Memory B cell (primary cell): Measurements from ENCODE around the gene GATA3.

ENCODE experiments used
- ATAC-seq: fragments of 150-1000 bp; cut with Tn5 transposase; 2 replicates; pipeline ENCODE4 v1.10.0; 2021; ENCODE audit warnings: low read depth, mild to moderate bottlenecking, moderate library complexity
- DNase-seq, 2 donors: peaks; one replicate each; pipeline ENCODE4 v3.0.0; 2022; ENCODE audit warnings: low spot score in 2 of 2
- H3K27ac Mint-ChIP-seq: one replicate; pipeline ENCODE4 v1.8.0; 2022; ENCODE audit warnings: mild to moderate bottlenecking, moderate library complexity, mixed read lengths
- H3K27me3 Mint-ChIP-seq: one replicate; pipeline ENCODE4 v1.8.0; 2022; ENCODE audit warnings: mixed read lengths
- H3K36me3 Mint-ChIP-seq: one replicate; pipeline ENCODE4 v1.8.0; 2022; ENCODE audit warnings: mild to moderate bottlenecking, mixed read lengths
- H3K4me1 Mint-ChIP-seq: one replicate; pipeline ENCODE4 v1.8.0; 2022; ENCODE audit warnings: mixed read lengths
- H3K4me3 Mint-ChIP-seq: one replicate; pipeline ENCODE4 v1.8.0; 2022; ENCODE audit warnings: mild to moderate bottlenecking, moderate library complexity, mixed read lengths
- H3K9me3 Mint-ChIP-seq: one replicate; pipeline ENCODE4 v1.8.0; 2022; ENCODE audit warnings: mixed read lengths

The GATA3 gene

DNA sequence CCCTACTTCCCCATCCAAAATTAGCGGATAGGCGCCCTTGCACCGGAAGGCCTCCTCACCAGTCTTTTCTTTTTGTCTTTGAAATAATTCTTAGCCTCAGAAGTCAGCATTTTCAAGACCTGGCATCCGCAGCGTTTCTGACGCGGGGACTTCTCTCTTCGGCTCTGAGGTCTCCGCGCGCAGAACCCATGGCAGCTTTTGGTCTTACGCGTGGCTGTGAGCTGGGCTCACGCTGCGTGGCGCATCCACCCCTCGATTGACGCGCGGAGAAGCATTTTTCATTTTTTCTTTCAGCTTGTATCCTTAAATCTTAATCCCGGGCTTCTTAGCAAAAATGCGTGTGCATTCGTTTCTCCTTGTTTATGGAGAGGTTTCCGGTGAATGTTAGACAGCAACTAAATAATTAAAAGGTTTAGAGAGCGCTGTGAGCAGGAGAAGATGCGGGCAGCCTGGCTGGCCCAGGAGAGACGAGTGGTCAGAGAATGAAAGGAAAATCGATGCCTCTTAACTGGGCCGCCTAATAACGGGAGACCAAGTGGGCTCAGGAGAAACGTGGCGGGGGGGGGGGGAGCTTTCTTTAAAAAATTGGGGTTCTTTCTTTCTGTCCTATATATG lies 2.0 kb upstream of the GATA3 start:
- Mint-ChIP-seq H3K27ac (no peak overlapping the region), H3K4me1 (peaks cover 18% of the 10 kb centered on the region), H3K27me3 (peaks cover 29% of the 10 kb centered on the region), H3K9me3 (no peaks in the 10 kb centered on the region), H3K4me3 (peak overlapping the region; percentile 4), H3K36me3 (peaks cover 1% of the 10 kb centered on the region)
- ATAC-seq: no peak
- DNase-seq: no peak

DNA sequence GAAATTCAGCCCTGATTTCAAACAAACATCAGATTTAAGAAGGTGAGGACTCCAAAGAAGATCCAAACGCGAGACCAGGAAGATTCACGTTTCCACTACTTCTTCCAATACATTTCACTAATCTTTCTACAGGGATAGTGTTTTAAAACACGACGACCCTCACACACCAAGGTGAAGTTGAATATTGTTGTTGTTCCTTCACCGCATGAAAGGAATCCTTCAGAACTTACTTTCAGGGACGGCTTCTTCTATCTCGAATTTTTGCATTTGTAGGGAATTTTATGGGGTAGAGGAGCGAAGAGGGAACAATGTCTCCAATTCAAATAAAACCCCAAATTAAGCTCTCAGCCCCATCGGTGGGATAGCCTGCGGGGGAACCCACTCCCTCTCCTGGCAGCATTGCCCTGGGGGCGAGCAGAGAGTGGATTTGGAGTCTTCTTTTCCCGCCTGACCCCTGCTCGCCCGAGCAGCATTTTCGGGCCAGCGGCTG lies 1.5 kb upstream of the GATA3 start:
- Mint-ChIP-seq H3K4me3 (no peak overlapping the region), H3K9me3 (no peaks in the 10 kb centered on the region), H3K27me3 (peaks cover 27% of the 10 kb centered on the region), H3K27ac (no peak overlapping the region), H3K4me1 (peaks cover 18% of the 10 kb centered on the region), H3K36me3 (peaks cover 1% of the 10 kb centered on the region)
- DNase-seq: no peak
- ATAC-seq: no peak

DNA sequence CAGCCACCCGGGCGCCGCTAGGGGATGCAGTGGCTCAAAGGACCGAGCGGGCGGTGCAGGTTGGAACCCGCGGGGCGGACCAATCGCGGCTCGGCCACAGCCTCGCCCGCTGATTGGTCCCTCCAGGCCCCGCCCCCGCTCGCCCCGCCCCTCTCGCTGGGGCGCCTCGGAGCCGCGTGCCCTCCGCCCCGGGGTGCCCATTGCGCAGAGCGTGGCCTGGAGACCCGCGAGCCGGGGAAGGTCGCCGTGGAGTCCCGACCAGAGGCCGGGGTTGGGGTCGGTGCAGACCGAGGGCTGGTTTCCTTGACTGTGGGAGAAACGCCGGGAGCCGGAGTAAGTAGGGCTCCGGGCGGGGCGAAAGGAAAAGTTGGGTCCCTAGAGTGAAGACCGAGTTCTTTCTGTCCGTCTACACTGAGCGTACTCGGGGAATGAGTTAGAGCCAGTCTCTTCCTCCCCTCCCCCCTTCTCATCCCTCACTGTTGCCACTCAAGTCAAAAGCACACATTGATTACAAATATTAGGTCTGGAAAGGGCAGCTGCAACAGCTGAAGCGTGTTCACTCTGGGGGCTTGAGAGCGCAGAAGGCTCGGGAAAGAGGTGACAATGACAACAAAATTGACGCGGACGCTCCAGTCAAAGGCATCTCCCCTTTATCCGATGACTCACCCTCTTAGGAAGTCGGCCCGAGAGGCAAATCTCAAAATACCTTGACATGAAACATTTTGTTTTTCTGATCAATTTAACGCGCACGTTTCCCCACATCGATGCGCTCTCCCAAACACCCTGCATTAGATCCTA lies 843 bp upstream of the GATA3 start:
- H3K9me3 Mint-ChIP-seq: no peaks in the 10 kb centered on the region
- H3K36me3 Mint-ChIP-seq: peaks cover 1% of the 10 kb centered on the region
- peaks cover 24% of the 10 kb centered on the region for H3K27me3 Mint-ChIP-seq
- DNase-seq: peak in 1 of 2 donors; percentile 52
- H3K27ac Mint-ChIP-seq: peak overlapping the region; percentile 63
- peak; percentile 65 for ATAC-seq
- H3K4me1 Mint-ChIP-seq: peaks cover 16% of the 10 kb centered on the region
- H3K4me3 Mint-ChIP-seq: peak overlapping the region; percentile 68

DNA sequence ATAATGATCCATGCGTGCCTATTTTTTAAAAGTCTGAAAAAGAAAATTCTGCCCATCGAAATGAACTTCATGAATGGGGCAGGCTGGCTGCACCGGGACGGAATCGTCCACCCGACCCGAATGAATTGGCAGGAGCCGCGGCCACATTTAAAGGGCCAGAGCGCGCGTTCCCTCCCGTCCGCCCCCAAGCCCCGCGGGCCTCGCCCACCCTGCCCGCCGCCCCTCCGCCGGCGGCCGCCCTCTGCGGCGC lies 319 bp upstream of the GATA3 start:
- Mint-ChIP-seq H3K36me3 (peaks cover 1% of the 10 kb centered on the region), H3K4me3 (peak overlapping the region; percentile 68), H3K27me3 (peaks cover 21% of the 10 kb centered on the region), H3K9me3 (no peaks in the 10 kb centered on the region), H3K4me1 (peaks cover 13% of the 10 kb centered on the region), H3K27ac (peak overlapping the region; percentile 63)
- DNase-seq (no peak), ATAC-seq (no peak)

DNA sequence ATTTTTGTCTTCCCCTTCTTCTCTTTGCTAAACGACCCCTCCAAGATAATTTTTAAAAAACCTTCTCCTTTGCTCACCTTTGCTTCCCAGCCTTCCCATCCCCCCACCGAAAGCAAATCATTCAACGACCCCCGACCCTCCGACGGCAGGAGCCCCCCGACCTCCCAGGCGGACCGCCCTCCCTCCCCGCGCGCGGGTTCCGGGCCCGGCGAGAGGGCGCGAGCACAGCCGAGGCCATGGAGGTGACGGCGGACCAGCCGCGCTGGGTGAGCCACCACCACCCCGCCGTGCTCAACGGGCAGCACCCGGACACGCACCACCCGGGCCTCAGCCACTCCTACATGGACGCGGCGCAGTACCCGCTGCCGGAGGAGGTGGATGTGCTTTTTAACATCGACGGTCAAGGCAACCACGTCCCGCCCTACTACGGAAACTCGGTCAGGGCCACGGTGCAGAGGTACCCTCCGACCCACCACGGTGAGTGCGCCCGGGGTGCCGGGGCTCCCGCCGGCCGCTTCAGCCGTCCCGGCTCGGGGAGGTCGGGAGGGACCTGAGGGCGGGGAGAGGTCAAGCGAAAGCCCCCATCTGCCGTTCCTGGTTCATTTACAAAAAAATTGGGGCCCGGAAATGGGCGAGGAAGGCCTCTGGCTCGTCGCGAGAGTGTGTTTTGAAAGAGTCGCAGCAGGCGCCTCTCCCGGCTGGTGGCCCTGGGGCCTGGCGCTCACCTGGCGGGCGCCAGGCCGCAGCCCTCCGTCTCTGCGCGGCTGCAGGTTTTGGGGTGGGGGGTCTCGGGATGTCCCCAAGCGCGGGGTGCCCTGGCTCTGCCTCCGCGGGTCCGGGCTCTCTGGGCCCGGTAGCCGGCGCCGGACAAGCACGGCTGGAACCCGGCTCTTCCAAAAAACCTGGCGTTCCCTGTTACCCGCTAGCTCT lies 1.2 kb downstream of the GATA3 start:
- H3K27ac Mint-ChIP-seq: no peak overlapping the region
- H3K4me1 Mint-ChIP-seq: peaks cover 20% of the 10 kb centered on the region
- H3K36me3 Mint-ChIP-seq: peaks cover 1% of the 10 kb centered on the region
- peak overlapping the region; percentile 76 for H3K4me3 Mint-ChIP-seq
- peaks cover 20% of the 10 kb centered on the region for H3K27me3 Mint-ChIP-seq
- DNase-seq (peak in 1 of 2 donors; percentile 35), ATAC-seq (no peak)
- H3K9me3 Mint-ChIP-seq: no peaks in the 10 kb centered on the region

DNA sequence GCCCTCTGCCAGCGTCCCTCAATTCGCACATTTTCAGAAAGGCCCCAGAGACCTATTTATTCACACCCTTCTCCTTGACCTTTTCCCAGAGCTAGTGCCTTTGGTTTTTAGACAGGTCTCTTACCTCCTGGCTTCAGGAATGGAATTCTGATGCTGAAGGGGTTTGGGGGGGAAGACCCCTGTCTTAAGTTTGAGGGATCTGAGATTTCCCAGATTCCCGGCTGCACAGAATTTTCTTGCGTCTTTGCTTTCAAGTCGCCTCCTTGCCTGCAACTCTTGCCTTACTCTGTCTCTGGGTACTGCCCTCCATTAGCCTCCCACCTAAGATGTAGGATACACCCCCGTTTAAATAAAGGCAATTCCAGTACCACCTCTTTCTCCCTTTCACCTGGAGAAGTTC lies 1.9 kb downstream of the GATA3 start:
- Mint-ChIP-seq H3K27me3 (peaks cover 19% of the 10 kb centered on the region), H3K4me1 (peaks cover 26% of the 10 kb centered on the region), H3K36me3 (peaks cover 1% of the 10 kb centered on the region), H3K9me3 (no peaks in the 10 kb centered on the region), H3K4me3 (peak overlapping the region; percentile 65), H3K27ac (peak overlapping the region; percentile 22)
- ATAC-seq (no peak), DNase-seq (no peak)

DNA sequence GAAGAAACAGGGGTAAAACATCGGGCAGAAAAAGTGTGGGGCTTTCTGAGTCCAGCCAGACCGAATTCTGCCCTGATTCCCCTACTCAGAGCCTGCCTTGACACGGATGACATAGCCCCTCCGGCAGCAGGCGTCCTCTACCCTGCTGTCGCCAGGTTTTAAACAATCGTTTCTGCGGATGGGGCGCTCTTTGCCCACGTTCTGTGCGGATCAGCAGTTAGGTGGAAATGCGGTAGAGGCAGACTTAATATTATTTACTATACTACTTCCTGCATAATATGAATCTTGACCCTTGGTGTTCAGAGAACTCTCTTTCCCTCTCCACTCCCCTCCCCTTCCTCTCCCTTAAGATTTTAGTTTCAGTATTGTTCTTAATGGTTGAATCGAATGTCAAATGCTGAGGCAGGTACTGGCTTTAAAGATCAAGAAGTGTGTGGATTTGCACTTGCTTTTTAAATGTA lies 2.4 kb downstream of the GATA3 start:
- H3K9me3 Mint-ChIP-seq: no peaks in the 10 kb centered on the region
- ATAC-seq (no peak), DNase-seq (no peak)
- H3K36me3 Mint-ChIP-seq: peaks cover 1% of the 10 kb centered on the region
- peak overlapping the region; percentile 65 for H3K4me3 Mint-ChIP-seq
- peaks cover 26% of the 10 kb centered on the region for H3K4me1 Mint-ChIP-seq
- H3K27me3 Mint-ChIP-seq: peaks cover 20% of the 10 kb centered on the region
- peak overlapping the region; percentile 22 for H3K27ac Mint-ChIP-seq

DNA sequence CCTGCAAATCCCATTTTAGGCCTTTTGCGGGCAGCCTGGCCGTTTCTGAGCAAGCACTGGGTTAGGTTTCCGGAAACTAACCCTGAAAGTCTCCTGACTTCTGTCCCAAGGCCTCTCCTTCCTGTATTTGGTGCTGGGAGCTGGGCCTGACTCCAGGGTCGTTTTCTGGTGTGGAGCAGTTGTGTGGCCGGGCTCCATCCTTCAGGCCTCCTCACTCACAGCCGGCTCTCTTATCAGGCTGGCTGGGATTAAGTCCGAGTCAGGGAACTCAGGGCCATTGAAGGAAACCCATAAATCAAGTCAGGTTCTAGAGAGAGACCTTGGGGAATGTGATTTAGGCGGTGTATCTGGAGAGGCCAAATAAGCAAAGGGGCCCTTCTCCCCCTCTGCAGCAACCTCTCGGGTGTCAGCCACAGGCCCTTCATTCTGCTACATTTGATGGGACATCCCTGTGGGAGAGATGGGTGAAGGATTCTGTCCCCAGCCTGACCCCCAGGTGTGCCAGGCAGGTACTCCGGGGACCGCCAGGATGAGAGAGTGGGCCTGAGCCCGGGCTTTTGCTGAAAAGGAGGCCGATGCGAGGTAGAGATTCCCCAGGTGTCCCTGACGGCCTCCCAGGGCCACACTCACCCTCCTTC lies 3.3 kb downstream of the GATA3 start:
- Mint-ChIP-seq H3K27me3 (peaks cover 15% of the 10 kb centered on the region), H3K4me1 (peaks cover 23% of the 10 kb centered on the region), H3K36me3 (peaks cover 1% of the 10 kb centered on the region), H3K9me3 (no peaks in the 10 kb centered on the region), H3K27ac (no peak overlapping the region), H3K4me3 (no peak overlapping the region)
- ATAC-seq: no peak
- no peak for DNase-seq

DNA sequence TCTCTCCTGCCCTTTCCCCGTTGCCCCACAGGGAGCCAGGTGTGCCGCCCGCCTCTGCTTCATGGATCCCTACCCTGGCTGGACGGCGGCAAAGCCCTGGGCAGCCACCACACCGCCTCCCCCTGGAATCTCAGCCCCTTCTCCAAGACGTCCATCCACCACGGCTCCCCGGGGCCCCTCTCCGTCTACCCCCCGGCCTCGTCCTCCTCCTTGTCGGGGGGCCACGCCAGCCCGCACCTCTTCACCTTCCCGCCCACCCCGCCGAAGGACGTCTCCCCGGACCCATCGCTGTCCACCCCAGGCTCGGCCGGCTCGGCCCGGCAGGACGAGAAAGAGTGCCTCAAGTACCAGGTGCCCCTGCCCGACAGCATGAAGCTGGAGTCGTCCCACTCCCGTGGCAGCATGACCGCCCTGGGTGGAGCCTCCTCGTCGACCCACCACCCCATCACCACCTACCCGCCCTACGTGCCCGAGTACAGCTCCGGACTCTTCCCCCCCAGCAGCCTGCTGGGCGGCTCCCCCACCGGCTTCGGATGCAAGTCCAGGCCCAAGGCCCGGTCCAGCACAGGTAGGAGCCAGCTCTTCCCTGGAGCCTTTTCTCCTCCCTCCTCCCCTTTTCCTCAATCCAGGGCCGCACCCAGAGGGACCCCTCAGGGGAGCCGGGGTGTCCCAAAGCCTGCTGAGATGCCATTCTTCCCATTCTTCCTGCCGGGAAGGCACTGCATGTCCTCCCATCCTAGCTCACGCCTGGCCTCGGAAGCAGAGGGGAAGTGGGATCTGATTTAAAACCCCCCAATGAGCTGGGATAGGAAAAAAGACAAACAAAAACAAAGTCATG lies 4.0 kb downstream of the GATA3 start:
- Mint-ChIP-seq H3K36me3 (peaks cover 1% of the 10 kb centered on the region), H3K4me1 (peaks cover 23% of the 10 kb centered on the region), H3K9me3 (no peaks in the 10 kb centered on the region), H3K27ac (no peak overlapping the region), H3K4me3 (no peak overlapping the region), H3K27me3 (peaks cover 14% of the 10 kb centered on the region)
- no peak for DNase-seq
- ATAC-seq: no peak

DNA sequence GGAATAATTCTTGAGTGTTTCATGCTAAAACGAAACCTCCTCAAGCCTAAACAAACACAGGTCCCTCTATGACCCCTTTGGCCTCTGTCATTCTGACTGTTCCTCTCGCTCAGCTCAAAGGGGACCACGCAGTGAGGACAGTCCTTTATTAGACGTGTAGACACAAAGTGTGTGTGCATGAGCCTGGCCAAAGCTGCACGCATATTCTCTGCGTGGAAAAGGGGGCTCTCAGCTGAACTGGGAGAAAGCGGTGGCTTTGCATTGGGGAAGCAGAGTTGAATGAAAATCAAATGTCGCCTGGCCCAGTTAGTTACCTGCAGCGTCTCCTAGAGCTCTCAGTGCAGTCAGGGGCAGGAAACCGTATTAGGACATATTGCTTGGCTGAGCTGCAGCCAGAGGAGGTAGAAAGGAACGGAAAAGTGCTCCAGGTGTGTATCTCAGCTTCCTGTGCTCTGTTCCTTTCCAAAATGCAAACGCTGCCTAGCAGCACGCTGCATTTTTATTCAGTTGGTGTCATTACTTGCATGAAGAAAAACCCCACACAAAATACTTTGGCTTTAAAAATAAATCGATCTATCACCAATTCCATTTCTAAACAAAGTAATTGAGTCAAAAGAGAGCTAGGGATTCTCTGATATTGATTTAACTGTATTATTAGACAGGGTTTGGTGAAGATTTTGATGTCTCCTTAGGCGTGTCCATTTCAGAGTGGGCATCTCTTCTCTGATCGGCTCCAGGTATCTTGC lies 4.9 kb downstream of the GATA3 start:
- H3K4me1 Mint-ChIP-seq: peaks cover 18% of the 10 kb centered on the region
- ATAC-seq: no peak
- peaks cover 4% of the 10 kb centered on the region for H3K36me3 Mint-ChIP-seq

DNA sequence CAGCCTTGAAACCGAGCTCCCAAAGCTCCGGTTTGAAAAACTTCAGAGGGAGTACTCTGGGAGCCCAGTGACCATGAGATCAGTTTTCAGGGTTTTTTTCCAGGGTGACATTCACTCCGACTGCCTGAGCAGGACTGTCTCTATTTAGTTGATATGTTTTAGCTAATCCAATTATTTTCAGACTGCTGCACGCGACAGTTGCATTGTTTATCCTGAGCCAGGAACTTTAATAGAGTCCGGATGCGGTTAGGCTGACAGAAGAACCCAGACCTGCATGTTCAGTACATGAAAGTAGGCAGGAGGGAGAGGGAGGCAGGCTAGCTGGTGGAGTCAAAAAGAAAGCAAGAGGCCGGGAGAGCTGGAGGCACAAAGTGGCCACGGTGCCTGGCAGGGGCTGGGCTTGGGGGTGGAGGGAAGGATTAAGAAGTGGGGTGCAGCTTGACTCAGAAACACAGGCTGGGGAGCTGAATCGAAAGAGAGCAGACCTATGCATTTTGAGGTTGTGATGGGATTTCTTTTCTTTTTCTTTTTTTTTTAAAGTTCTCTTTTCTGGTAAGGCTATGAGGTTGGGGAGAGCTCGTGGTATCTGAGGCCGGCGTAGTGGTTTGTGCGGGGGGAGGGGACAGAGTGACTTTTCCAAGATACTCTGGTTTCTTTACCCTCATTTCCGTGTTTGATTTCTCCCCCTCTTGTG lies 5.7 kb downstream of the GATA3 start:
- H3K36me3 Mint-ChIP-seq: peaks cover 4% of the 10 kb centered on the region
- H3K4me1 Mint-ChIP-seq: peaks cover 18% of the 10 kb centered on the region
- H3K9me3 Mint-ChIP-seq: no peaks in the 10 kb centered on the region
- H3K27me3 Mint-ChIP-seq: peaks cover 17% of the 10 kb centered on the region
- peak overlapping the region; percentile 75 for H3K4me3 Mint-ChIP-seq
- ATAC-seq (peak; percentile 6), DNase-seq (no peak)
- H3K27ac Mint-ChIP-seq: peak overlapping the region; percentile 15

More for the DNA sequence above, 4.9 kb downstream of the GATA3 start:
- no peaks in the 10 kb centered on the region for H3K9me3 Mint-ChIP-seq
- H3K27ac Mint-ChIP-seq: no peak overlapping the region
- H3K4me3 Mint-ChIP-seq: no peak overlapping the region
- DNase-seq: no peak
- peaks cover 14% of the 10 kb centered on the region for H3K27me3 Mint-ChIP-seq

DNA sequence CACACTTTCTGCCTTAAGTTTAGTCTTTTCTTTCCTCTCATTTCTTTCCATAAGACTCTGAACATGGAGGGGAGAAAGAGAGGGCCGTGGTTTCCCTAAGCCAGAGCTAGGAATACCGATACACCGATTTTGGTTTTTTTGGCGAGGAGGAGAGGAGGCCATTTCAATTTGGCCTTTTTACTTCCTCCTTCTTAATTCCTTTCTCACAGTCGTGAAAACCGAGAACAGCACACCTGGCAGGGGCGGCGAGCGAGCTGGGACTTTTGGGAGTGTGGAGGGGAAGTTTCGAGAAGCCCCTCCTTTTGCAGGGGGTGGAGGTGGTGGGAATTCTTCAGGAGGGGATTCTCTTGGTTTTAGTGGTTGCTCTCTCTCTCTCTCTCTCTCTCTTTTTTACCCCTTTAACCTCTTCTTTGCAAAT lies 6.2 kb downstream of the GATA3 start:
- H3K4me1 Mint-ChIP-seq: peaks cover 18% of the 10 kb centered on the region
- no peak for ATAC-seq
- H3K36me3 Mint-ChIP-seq: peaks cover 4% of the 10 kb centered on the region
- peak overlapping the region; percentile 75 for H3K4me3 Mint-ChIP-seq
- peaks cover 17% of the 10 kb centered on the region for H3K27me3 Mint-ChIP-seq
- H3K27ac Mint-ChIP-seq: peak overlapping the region; percentile 15
- H3K9me3 Mint-ChIP-seq: no peaks in the 10 kb centered on the region
- DNase-seq: peak in 1 of 2 donors; percentile 11
